H1 (cell line): ENCODE measurements around the gene RABL6. TPM values are rescaled to one million over a fixed set of nuclear protein-coding genes. Genes with fewer than 3 reads are reported as not detected.

Experiments used
- NANOG ChIP-seq: IDR thresholded peaks from 2 replicates; pipeline ENCODE4 v1.6.1; 2011; ENCODE audit warnings: low read length, low read depth, mild to moderate bottlenecking, inconsistent platforms; ENCODE audit not compliant: insufficient read depth, poor library complexity, severe bottlenecking
- ZNF274 ChIP-seq: IDR thresholded peaks from 2 replicates; pipeline ENCODE4 v1.7.0; 2012; ENCODE audit warnings: low read length, borderline replicate concordance; ENCODE audit errors: extremely low read depth
- polyA plus RNA-seq, 7 experiments: library from polyadenylated mRNA; depleted of rRNA in 3 of 7; stranded (reverse) in 5 of 7; unstranded in 2 of 7; fragments of >200 nt in 5 of 7; fragments of 200-250 nt in 2 of 7; gene quantifications; 1 replicate in 5 of 7; 2 replicates in 1 of 7; 4 replicates in 1 of 7; pipeline versions ENCODE4 v1.2.1 to v1.2.3, GENCODE V29; 2011 to 2013; ENCODE audit warnings: missing spikeins in 2 of 7, mixed read lengths in 2 of 7
- total RNA-seq: library from RNA; stranded (reverse); fragmentation: NEBNext Ultra II Directional; extraction: Animal tissue kit (Norgen Biotek cat#: 25700); gene quantifications from 2 replicates; pipeline ENCODE4 v1.2.1, GENCODE V29; 2021
- TF ChIP-seq, protein P1 (sequence below): fragments of 300-600 bp; sonication (generic); IDR thresholded peaks from 2 replicates; pipeline ENCODE4 v1.7.1; 2012; ENCODE audit warnings: low read length, moderate library complexity, mild to moderate bottlenecking, inconsistent platforms; ENCODE audit not compliant: insufficient replicate concordance

Gene RABL6
- total and polyA plus RNA-seq, 2 of the 8 experiments (the other 6 are each of a cell fraction or from before 2014, with no cell fraction given) = 70.1 to 130 TPM

DNA sequence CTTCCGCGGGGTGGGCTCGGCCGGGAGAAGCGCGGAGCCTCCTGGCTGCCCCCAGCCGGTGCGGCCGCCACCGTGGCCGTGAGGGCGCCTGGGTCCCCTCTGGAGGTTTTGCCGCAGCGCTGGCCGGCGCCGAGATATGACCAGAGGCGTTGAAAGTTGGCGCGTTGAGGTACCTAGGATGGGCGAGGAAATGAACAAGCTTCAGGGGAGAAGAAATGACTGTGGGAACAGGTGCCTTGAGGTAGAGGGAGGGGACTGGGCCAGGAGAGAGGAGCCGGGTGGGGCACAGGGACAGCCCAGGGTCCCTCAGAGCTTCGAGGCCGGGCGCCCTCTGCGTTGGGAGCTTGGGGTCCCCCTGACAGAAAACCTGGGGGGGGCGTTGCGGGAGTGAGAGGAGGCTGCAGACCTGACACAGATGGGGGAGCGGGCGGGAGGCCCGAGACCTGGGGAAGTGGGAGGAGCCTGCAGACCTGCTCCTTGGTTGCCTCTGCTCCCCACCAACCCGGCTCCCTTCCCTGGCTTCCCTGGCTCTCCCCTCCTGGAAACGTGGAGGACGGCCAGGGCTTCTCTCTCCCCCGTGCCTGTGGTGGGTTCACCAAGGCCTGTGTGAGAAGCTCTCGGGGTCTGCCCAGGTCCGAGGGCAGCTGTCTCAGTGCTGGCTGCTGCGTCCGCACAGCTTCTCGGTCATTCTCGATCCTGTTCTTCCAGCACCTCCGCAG is 14.2 kb downstream of the RABL6 start (continued):
- TF ChIP-seq, protein P1, sequence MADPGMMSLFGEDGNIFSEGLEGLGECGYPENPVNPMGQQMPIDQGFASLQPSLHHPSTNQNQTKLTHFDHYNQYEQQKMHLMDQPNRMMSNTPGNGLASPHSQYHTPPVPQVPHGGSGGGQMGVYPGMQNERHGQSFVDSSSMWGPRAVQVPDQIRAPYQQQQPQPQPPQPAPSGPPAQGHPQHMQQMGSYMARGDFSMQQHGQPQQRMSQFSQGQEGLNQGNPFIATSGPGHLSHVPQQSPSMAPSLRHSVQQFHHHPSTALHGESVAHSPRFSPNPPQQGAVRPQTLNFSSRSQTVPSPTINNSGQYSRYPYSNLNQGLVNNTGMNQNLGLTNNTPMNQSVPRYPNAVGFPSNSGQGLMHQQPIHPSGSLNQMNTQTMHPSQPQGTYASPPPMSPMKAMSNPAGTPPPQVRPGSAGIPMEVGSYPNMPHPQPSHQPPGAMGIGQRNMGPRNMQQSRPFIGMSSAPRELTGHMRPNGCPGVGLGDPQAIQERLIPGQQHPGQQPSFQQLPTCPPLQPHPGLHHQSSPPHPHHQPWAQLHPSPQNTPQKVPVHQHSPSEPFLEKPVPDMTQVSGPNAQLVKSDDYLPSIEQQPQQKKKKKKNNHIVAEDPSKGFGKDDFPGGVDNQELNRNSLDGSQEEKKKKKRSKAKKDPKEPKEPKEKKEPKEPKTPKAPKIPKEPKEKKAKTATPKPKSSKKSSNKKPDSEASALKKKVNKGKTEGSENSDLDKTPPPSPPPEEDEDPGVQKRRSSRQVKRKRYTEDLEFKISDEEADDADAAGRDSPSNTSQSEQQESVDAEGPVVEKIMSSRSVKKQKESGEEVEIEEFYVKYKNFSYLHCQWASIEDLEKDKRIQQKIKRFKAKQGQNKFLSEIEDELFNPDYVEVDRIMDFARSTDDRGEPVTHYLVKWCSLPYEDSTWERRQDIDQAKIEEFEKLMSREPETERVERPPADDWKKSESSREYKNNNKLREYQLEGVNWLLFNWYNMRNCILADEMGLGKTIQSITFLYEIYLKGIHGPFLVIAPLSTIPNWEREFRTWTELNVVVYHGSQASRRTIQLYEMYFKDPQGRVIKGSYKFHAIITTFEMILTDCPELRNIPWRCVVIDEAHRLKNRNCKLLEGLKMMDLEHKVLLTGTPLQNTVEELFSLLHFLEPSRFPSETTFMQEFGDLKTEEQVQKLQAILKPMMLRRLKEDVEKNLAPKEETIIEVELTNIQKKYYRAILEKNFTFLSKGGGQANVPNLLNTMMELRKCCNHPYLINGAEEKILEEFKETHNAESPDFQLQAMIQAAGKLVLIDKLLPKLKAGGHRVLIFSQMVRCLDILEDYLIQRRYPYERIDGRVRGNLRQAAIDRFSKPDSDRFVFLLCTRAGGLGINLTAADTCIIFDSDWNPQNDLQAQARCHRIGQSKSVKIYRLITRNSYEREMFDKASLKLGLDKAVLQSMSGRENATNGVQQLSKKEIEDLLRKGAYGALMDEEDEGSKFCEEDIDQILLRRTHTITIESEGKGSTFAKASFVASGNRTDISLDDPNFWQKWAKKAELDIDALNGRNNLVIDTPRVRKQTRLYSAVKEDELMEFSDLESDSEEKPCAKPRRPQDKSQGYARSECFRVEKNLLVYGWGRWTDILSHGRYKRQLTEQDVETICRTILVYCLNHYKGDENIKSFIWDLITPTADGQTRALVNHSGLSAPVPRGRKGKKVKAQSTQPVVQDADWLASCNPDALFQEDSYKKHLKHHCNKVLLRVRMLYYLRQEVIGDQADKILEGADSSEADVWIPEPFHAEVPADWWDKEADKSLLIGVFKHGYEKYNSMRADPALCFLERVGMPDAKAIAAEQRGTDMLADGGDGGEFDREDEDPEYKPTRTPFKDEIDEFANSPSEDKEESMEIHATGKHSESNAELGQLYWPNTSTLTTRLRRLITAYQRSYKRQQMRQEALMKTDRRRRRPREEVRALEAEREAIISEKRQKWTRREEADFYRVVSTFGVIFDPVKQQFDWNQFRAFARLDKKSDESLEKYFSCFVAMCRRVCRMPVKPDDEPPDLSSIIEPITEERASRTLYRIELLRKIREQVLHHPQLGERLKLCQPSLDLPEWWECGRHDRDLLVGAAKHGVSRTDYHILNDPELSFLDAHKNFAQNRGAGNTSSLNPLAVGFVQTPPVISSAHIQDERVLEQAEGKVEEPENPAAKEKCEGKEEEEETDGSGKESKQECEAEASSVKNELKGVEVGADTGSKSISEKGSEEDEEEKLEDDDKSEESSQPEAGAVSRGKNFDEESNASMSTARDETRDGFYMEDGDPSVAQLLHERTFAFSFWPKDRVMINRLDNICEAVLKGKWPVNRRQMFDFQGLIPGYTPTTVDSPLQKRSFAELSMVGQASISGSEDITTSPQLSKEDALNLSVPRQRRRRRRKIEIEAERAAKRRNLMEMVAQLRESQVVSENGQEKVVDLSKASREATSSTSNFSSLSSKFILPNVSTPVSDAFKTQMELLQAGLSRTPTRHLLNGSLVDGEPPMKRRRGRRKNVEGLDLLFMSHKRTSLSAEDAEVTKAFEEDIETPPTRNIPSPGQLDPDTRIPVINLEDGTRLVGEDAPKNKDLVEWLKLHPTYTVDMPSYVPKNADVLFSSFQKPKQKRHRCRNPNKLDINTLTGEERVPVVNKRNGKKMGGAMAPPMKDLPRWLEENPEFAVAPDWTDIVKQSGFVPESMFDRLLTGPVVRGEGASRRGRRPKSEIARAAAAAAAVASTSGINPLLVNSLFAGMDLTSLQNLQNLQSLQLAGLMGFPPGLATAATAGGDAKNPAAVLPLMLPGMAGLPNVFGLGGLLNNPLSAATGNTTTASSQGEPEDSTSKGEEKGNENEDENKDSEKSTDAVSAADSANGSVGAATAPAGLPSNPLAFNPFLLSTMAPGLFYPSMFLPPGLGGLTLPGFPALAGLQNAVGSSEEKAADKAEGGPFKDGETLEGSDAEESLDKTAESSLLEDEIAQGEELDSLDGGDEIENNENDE = no peak
- TF ChIP-seq NANOG (no peak), ZNF274 (no peak)
- TF ChIP-seq, all 59 proteins: peak for 2
